HG02970 (cell line): Measurements from ENCODE around the gene GALNT13.

ENCODE experiments used
- ATAC-seq: cut with Tn5 transposase; IDR thresholded peaks from one replicate; pipeline ENCODE4 v1.9.1; 2021; ENCODE audit warnings: mild to moderate bottlenecking, moderate library complexity, moderate number of reproducible peaks; ENCODE audit not compliant: unreplicated experiment, low FRiP score

GALNT13 gene

GRCh38 chr2:154097833-154098398 is 226.2 kb downstream of the GALNT13 start:
- no peak for ATAC-seq

- no peak for ATAC-seq
Observed at GRCh38 chr2:154120706-154121105, 249.0 kb downstream of the GALNT13 start.

DNA sequence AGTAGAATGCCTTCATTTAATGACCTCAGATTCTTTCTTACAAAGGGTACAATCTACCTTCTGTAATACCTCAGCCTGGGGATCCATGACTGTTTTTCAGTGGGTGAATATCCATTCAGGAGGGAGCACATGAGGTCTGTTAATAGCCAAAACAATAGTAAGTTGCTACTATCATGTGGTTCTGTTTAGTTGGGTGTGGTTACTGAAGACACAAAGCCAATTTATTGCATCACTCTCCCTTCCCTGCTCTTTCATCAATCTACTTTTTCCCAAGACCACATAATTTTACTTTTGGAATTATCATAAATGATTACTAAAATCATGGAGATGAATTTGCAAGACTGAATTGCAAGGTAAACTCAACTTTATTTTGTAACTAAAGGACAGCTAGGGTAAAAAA is 254.2 kb downstream of the GALNT13 start:
- no peak for ATAC-seq

DNA sequence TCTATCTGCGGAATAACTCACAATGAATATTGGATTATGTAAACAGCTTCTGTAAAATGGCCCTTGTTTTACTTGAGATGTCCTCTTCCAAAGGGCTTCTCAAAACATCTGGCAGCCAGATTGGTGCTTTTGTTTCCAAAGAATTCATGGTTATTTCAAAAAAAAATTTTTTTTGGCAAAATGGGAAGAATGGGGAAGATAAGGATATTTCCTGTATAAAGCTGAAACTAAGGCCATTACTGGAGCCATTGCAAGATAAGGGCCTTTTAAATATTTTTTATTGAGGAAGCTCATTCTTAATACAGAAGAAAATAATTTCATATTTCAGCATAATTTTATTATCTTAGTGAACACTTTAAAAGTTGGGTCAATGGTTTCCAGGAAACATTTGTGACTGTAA is 259.1 kb downstream of the GALNT13 start:
- ATAC-seq, result no peak

DNA sequence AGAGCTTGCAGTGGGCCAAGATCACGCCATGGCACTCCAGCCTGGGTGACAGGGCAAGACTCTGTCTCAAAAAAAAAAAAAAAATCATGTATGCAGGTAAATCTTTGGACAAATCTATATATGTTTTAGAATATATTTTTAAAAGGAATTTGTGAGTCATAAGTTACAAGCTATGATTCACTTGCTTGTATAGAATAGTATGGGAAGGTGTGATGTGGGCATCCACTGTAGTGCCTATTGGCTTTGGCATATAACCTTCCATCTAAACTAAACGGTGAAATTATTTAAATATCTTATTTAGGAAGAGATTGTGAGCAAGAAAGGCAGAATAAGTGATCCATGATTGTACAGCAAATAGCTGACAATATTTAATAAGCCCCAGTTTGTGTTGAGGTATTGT is 261.1 kb downstream of the GALNT13 start:
- no peak for ATAC-seq

DNA sequence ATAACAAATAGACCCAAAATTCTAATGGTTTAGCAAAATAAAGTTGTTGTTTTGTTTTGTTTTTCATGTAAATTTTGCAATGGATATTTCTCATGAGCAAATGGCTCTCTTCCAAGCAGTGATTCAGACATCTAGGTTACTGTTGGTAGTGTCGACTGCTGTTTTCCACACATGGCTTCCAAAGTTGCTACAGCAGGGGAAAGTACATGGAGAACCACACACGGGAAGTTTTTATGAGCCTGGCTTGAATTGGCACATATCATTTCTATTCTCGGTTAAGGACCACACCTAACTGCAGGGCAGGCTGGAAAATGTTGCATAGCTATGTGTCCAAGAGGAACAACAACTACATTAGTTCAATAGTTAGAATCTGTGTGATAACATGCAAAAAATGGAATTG is 262.1 kb downstream of the GALNT13 start:
- no peak for ATAC-seq

DNA sequence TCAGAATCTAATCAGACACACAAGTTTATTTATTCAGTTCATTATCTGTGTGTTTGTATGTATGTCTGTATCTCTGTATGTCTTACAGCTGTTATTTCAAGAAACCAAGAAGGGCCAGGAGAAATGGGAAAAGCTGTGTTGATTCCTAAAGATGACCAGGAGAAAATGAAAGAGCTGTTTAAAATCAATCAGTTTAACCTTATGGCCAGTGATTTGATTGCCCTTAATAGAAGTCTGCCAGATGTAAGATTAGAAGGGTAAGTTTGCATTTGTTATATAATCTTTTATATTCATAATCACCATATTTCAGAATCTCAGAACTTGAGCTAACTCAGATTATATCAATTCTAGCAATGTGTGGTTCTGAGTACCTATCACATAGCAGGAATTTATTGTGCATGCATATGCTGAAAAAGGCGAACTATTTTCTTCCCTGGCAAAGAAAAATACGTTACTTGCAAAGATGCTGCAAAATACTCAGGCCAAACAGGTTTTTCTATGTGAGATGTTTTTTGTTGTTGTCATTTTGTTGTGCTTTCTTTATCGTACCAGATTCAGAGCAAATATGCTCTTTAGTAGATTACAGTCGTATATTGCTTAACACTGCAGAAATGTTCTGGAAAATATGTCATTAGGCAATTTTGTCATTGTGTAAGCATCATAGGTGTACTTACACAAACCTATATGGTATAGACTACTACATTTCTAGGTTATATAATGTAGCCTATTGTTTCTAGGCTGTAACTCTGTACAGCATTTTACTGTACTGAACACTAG is 268.7 kb downstream of the GALNT13 start:
- no peak for ATAC-seq

- ATAC-seq, result no peak
Observed at GRCh38 chr2:154142480-154142879, 270.8 kb downstream of the GALNT13 start.

- ATAC-seq, result no peak
Observed at GRCh38 chr2:154143105-154143504, 271.4 kb downstream of the GALNT13 start.

DNA sequence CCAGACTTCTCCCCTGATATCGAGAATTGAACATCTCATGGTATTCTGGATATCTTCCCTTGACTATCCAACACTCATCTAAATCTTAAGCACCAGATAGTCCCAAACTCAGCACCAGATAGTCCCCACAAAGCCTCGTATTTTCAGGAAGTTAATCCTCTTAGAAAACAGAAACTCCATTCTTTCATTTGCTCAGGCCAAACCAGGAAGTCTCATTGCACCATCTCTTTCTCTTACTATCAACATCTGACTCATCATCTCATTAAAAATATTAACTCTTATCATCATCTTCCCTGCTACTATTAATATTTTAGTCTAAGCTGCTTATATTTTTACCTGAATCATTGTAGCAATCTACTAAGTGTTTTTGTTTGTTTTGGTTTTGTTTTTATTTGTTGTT is 286.4 kb downstream of the GALNT13 start:
- ATAC-seq, result no peak

GRCh38 chr2:154161286-154161685 is 289.6 kb downstream of the GALNT13 start:
- no peak for ATAC-seq

DNA sequence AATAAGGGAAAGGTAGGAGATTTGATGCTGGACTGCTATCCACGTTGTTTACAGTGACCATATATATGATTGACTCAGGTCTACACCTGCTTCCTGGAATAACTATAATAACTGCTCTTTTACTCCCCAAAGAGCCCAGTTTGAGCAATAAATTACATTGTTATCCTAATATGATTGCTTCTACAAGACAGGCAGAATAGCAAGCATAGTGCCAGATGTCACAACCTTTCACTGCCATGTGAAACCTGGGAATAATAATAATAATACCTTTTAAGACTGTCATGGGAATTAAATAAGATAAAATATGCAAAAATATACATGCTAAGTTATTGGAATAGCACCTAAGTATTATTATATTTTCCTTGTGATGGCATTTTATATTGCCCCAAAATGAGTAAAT is 298.7 kb downstream of the GALNT13 start:
- no peak for ATAC-seq

GRCh38 chr2:154173164-154173563 is 301.4 kb downstream of the GALNT13 start:
- ATAC-seq, result no peak

DNA sequence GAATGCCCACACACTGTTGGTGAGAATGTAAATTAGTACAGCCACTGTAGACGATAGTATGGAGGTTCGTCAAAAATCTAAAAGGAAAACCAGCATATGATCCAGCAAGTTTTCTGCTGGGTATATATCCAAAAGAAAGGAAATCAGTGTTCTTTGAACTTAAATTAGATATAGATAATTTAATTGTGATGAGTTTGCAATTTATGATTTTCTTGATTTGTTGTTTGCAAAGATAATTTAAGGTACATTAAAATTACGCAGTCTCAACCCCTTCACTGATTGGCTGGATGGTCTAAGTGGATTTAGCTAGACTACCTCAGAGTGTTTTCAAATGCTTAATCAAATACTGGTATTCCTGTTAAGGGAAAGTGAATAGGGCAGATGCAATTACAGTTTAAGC is 302.2 kb downstream of the GALNT13 start:
- ATAC-seq, result no peak

DNA sequence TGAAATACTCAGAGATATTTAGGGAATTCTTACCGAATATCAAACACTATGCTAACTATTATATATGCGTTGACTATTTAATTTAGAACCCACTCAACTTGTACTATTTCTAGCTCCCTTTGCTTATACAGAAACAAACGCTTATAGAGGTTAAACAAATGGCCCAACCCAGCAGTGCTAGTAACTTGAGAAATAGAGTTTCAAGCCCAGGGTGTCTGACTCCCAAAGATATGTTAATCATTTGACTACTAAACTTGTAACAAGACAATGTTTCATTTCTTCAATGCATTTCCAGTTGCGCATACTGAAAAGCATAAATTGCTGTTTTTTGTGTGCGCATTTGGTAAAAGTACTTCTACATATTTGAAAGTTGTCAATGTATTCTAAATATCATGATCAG is 310.3 kb downstream of the GALNT13 start:
- no peak for ATAC-seq

GRCh38 chr2:154187948-154188347 is 316.2 kb downstream of the GALNT13 start:
- ATAC-seq, result no peak

DNA sequence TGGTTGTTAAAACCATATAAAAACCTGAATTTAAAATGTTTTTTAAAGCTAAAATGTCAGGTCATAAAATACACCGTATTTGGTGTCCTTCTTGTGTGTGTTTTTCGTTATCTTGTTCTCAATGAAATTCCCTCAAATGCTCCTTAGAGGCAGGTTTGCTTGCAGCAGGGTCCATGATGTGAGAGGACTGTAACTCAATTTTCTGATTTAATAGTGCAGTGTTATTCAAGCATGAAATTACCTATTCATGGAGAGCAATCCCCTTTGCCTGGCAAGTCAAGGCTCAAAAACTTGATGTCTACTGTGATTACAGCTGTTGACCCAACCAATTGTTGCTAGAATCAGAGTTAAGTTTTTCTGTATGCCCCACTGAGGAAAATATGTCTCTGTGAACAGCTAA is 318.2 kb downstream of the GALNT13 start:
- ATAC-seq, result no peak

GRCh38 chr2:154193246-154193645 is 321.5 kb downstream of the GALNT13 start:
- no peak for ATAC-seq

DNA sequence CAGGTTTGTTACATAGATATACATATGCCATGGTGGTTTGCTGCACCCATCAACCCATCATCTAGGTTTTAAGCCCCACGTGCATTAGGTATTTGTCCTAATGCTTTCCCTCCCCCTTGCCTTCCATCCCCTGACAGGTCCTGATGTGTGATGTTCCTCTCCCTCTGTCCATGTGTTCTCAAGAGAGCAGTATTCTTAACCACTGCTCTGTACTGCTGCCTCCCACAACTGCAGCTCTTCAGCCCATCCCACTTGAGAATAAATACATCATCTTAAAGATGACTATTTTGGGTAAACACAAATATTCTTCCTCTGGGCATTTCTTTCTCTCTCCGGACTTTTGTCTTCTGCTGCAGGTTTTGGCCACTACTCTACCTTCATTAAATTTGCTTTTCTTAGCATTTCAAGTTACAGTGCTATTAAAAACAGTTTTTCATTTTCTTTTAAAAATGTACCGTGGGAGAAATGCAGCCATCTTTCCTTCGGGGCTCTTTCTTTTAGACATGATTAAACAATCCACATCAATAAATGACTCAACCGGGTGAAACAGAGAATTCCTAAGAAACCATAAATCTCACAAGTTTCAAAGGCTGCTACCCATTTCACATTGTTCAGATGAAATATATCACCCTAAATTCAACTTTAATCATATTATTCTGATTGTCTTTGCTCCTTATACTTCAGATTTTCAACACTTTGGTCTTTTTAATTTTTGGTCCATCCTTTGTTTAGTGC is 323.4 kb downstream of the GALNT13 start:
- ATAC-seq, result no peak

- no peak for ATAC-seq
Observed at GRCh38 chr2:154195644-154196195, 324.0 kb downstream of the GALNT13 start.

DNA sequence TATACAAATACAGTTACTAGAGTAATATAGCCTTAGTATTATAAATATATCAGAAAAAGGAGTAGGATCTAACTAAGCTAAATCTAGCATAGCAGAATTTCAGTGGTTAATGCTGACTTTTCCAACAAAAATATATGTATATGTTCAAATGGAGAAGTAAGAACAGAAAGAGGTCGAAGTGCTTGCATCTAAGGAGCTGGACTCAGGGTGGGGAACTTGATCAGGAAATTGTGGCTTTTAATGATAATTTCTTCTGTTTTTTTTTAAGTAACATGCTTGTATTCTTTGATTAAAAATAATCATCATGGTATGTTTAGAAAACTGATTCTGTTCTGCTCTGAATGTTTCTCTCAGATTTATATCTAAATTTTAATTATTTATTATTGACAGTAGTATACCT is 327.1 kb downstream of the GALNT13 start:
- no peak for ATAC-seq
